Caki2 (cell line): ENCODE measurements around the gene PCDHGB7. TPM values are rescaled to one million over a fixed set of nuclear protein-coding genes. Genes with fewer than 3 reads are reported as not detected.
"Not testable (repeated sequence)": the region's sequence is repeated elsewhere in the genome, so short reads cannot be mapped to it uniquely, and the experiment has no call there.

ENCODE experiments used
- DNase-seq: peaks from one replicate; pipeline ENCODE4 v3.0.0-alpha.2; 2015; ENCODE audit warnings: low read depth
- in situ Hi-C: cut with HindIII; loops from 2 replicates; pipeline ENCODE4 v1.10.0; 2016; ENCODE audit warnings: low sequenced_read_pairs, low pct_unique_long_range_greater_than_20kb, mixed read lengths
- total RNA-seq: library from RNA; depleted of rRNA; stranded (reverse); fragments of >200 nt; shearing (Covaris generic); gene quantifications from 2 replicates; pipeline ENCODE4 v1.2.3, GENCODE V29; 2014; ENCODE audit warnings: low replicate concordance

Gene PCDHGB7
- total RNA-seq, 1 experiment from 2014 or later: 0.64 TPM

DNA sequence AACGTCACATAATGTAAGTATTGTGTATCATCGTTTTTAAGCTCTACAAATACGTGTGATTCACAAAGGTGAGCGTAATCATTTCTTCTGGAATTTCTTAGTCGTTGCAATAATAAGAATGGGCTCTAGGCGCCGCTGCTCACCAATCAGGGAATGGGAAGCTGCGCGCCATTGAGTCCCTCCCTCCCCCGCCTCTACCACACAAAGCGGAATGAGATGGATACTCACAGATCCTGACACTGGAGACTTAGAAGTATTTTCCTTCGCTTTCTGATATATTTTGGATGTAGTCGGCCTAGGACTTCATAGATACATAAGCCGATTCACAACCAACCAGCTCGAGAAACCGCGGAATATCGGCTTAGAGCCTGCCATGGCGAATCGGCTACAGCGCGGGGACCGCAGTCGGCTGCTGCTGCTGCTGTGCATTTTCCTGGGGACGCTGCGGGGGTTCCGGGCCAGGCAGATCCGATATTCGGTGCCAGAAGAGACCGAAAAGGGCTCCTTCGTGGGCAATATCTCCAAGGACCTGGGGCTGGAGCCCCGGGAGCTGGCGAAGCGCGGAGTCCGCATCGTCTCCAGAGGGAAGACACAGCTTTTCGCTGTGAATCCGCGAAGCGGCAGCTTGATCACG, 3.5 kb downstream of the PCDHGB7 start, which contains the start of gene PCDHGA11:
Gene PCDHGA11 (plus strand): TSS at position 197 of the 634 bp plus-strand sequence. CDS start 177 bp downstream, at position 374.
- in situ Hi-C loops: no loop called here
- DNase-seq: no peak

- no peak for DNase-seq
- in situ Hi-C loops: no loop called here
Measured at GRCh38 chr5:141421489-141421855, 4.0 kb downstream of the PCDHGB7 start.

DNA sequence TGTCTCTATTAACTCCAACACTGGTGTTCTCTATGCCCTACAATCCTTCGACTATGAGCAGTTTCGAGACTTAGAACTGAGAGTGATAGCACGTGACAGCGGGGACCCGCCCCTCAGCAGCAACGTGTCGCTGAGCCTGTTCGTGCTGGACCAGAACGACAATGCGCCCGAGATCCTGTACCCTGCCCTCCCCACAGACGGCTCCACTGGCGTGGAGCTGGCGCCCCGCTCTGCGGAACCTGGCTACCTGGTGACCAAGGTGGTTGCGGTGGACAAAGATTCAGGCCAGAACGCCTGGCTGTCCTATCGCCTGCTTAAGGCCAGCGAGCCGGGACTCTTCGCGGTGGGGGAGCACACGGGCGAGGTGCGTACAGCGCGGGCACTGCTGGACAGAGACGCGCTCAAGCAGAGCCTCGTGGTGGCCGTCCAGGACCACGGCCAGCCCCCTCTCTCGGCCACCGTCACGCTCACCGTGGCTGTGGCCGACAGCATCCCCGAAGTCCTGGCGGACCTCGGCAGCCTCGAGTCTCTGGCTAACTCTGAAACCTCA, 5.3 kb downstream of the PCDHGB7 start:
- in situ Hi-C loops: no loop called here
- DNase-seq: no peak

DNA sequence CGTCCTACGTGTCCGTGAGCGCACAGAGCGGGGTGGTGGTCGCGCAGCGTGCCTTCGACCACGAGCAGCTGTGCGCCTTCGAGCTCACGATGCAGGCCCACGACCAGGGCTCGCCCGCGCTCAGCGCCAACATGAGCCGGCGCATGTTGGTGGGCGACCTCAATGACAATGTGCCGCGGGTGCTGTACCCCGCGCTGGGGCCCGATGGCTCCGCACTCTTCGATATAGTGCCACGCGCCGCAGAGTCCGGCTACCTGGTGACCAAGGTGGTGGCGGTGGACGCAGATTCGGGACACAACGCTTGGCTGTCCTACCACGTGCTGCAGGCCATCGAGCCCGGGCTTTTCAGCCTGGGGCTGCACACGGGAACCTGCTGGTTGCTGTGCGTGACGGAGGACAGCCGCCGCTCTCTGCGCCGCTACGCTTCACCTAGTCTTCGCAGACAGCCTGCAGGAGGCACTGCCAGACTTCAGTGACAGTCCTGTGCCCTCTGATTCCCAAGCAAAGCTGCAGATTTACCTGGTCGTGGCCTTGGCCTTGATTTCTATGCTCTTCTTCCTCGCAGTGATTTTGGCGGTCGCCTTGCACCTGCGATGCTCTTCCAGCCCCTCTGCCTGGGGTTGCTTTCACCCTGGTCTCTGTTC, 10.4 kb downstream of the PCDHGB7 start:
- DNase-seq: no peak
- in situ Hi-C loops: no loop called here

DNA sequence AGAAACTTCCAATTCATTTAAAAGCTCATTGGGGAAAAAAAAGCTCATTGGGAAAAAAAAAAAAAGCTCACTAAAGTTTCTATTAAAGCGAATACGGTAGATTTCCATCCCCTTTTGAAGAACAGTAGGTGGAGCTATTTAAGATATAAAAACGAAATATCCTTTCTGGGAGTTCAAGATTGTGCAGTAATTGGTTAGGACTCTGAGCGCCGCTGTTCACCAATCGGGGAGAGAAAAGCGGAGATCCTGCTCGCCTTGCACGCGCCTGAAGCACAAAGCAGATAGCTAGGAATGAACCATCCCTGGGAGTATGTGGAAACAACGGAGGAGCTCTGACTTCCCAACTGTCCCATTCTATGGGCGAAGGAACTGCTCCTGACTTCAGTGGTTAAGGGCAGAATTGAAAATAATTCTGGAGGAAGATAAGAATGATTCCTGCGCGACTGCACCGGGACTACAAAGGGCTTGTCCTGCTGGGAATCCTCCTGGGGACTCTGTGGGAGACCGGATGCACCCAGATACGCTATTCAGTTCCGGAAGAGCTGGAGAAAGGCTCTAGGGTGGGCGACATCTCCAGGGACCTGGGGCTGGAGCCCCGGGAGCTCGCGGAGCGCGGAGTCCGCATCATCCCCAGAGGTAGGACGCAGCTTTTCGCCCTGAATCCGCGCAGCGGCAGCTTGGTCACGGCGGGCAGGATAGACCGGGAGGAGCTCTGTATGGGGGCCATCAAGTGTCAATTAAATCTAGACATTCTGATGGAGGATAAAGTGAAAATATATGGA, 13.0 kb downstream of the PCDHGB7 start, which contains the start of gene PCDHGA12:
Gene PCDHGA12 (plus strand): TSS at position 176 of the 782 bp plus-strand sequence. CDS start 253 bp downstream, at position 429.
- no peak for DNase-seq
- in situ Hi-C loops: no loop called here

GRCh38 chr5:141431286-141431685, 13.8 kb downstream of the PCDHGB7 start:
- in situ Hi-C loops: no loop called here
- DNase-seq: no peak

DNA sequence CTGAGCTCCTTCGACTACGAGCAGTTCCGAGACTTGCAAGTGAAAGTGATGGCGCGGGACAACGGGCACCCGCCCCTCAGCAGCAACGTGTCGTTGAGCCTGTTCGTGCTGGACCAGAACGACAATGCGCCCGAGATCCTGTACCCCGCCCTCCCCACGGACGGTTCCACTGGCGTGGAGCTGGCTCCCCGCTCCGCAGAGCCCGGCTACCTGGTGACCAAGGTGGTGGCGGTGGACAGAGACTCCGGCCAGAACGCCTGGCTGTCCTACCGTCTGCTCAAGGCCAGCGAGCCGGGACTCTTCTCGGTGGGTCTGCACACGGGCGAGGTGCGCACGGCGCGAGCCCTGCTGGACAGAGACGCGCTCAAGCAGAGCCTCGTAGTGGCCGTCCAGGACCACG, 14.8 kb downstream of the PCDHGB7 start:
- in situ Hi-C loops, DNase-seq: not testable (repeated sequence)

- in situ Hi-C loops: not testable (repeated sequence)
Measured at GRCh38 chr5:141432726-141433125, 15.2 kb downstream of the PCDHGB7 start.

GRCh38 chr5:141434006-141434405, 16.5 kb downstream of the PCDHGB7 start:
- DNase-seq: no peak
- in situ Hi-C loops: no loop called here

More at GRCh38 chr5:141432726-141433125, 15.2 kb downstream of the PCDHGB7 start:
- DNase-seq: not testable (repeated sequence)

DNA sequence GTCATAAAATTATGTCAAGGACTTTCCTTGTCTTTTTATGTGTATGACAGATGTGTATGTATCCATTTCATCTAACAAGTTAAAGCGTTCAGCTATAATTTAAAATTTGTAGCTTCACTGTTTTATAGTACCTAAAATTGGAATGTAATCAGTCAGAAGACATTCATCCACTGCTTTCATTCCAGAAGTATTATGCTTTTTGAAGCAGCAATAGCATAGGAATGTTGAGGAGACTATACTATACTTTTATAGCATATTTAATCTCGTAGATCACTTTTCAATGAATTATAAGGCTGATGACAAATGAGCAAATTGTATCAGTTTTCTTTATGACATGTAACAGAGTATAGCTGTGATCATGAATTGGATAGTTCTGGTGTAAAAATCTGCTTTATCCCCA, 19.7 kb downstream of the PCDHGB7 start:
- in situ Hi-C loops: no loop called here
- no peak for DNase-seq

DNA sequence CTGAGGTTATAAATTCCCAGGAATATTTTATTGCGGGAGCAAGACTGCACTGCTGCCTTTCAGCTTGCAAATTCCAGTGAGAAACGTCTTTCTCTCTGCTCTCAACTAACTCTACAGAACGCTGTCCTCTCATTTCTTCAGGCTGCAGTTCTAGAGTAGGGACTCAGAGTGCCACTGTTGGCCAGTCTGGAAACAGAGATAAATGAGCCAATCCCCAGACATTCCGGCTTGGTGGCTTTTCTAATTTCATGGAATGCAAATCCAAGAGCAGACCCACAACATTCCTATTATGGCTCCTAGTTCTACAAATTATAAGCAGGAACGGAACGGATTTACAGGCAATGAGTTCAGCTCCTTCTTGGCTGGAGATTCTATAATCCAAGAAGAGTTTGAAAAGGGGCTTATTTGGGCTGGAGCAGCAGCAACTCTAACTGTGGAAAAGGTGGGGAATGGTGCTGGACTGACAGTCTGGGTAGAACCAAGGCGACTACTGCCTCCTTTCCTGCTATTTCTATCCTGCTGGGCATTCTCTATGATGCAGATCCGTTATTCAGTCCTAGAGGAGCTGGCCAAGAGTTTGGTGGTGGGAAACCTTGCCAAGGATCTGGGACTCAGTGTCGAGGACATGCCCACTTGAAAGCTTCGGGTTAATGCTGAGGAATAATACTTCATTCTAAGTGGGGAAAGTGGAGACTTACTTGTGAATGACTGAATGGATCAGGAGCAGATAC, 22.1 kb downstream of the PCDHGB7 start:
- in situ Hi-C loops: no loop called here
- DNase-seq: no peak

GRCh38 chr5:141440341-141440740, 22.9 kb downstream of the PCDHGB7 start:
- no peak for DNase-seq
- in situ Hi-C loops: no loop called here

DNA sequence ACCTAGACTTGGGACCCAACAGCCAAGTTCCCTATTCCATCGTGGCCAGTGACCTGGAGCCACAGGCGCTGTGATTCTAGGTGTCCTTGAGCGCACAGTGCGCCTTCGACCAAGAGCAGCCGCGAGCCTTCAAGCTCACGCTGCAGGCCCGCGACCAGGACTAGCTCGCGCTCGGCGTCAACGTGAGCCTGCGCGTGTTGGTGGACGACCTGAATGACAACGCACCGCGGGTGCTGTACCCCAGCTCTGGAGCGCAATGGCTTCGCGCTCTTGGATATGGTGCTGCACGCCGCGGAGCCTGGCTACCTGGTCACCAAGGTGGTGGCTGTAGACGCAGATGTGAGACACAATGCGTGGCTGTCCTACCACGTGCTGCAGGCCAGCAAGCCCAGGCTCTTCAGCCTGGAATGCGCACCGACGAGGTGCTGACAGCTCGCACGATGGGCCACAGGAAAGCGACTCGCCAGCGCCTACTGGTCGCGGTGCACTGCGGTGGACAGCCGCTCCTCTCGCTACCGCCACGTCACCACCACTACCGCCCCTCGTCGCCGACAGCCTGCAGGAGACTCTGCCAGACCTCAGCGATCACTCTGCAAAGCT, 24.2 kb downstream of the PCDHGB7 start:
- in situ Hi-C loops: no loop called here
- DNase-seq: no peak

GRCh38 chr5:141465351-141465750, 47.9 kb downstream of the PCDHGB7 start:
- in situ Hi-C loops: no loop called here
- DNase-seq: peak; percentile 1
